Right renal cortex interstitium (tissue), 3 donors: ENCODE results near the gene OCRL. TPM values are rescaled to one million over a fixed set of nuclear protein-coding genes. Genes with fewer than 3 reads are reported as not detected.
A peak's percentile ranks its signal among the peaks of the same experiment; 100 is the strongest.

Source experiments
- DNase-seq, 3 donors: peaks; one replicate each; pipeline ENCODE4 v3.0.0-alpha.2; 2013; ENCODE audit warnings: low read depth in 3 of 3, low spot score in 2 of 3
- polyA plus RNA-seq, 3 donors: library from polyadenylated mRNA; unstranded; fragments of 120-200 nt; gene quantifications; one replicate each; pipeline ENCODE4 v1.2.1, GENCODE V29; 2013; ENCODE audit not compliant: insufficient read length in 3 of 3

OCRL gene
- polyA plus RNA-seq: 10 to 100 TPM; 29.8 to 30.7 (median 30.4) TPM

- DNase-seq: peak in 2 of 3 donors; percentile 29 to 44
These were observed at the start of gene OCRL for GRCh38 chrX:129540068-129540653. Gene OCRL (plus strand): TSS chrX:129540259. CDS start chrX:129540440, 181 bp downstream.

GRCh38 chrX:129490330-129490729 lies 49.7 kb upstream of the OCRL start:
- DNase-seq: no peak

- DNase-seq: no peak
These were observed 46.4 kb upstream of the OCRL start for GRCh38 chrX:129493643-129494042.

- no peak for DNase-seq
These were observed 45.2 kb upstream of the OCRL start for GRCh38 chrX:129494887-129495286.

GRCh38 chrX:129495900-129496299 lies 44.2 kb upstream of the OCRL start:
- DNase-seq: no peak

GRCh38 chrX:129496625-129497024 lies 43.4 kb upstream of the OCRL start:
- no peak for DNase-seq

GRCh38 chrX:129497146-129497843 lies 42.8 kb upstream of the OCRL start:
- no peak for DNase-seq

- DNase-seq: no peak
These were observed 29.7 kb upstream of the OCRL start for GRCh38 chrX:129510331-129510730.

GRCh38 chrX:129511689-129512088 lies 28.4 kb upstream of the OCRL start:
- no peak for DNase-seq

- DNase-seq: no peak
These were observed 27.6 kb upstream of the OCRL start for GRCh38 chrX:129512409-129512808.

- DNase-seq: no peak
These were observed 23.7 kb upstream of the OCRL start for GRCh38 chrX:129516402-129516801.

- DNase-seq: no peak
These were observed 19.9 kb upstream of the OCRL start for GRCh38 chrX:129520151-129520550.

- DNase-seq: peak in 1 of 3 donors; percentile 41
These were observed 17.6 kb upstream of the OCRL start for GRCh38 chrX:129522184-129523078.

- DNase-seq: peak in 1 of 3 donors; percentile 44
These were observed 16.8 kb upstream of the OCRL start, which contains the start of gene SMARCA1 for GRCh38 chrX:129523079-129523911. Gene SMARCA1 (minus strand): TSS chrX:129523490. CDS start chrX:129523370, 120 bp downstream.

- no peak for DNase-seq
These were observed 15.7 kb upstream of the OCRL start for GRCh38 chrX:129524250-129524850.

- no peak for DNase-seq
These were observed 14.9 kb upstream of the OCRL start for GRCh38 chrX:129525162-129525561.

- DNase-seq: no peak
These were observed 14.2 kb upstream of the OCRL start for GRCh38 chrX:129525896-129526295.

- DNase-seq: no peak
These were observed 10.3 kb upstream of the OCRL start for GRCh38 chrX:129529685-129530281.

- no peak for DNase-seq
These were observed 9.6 kb upstream of the OCRL start for GRCh38 chrX:129530410-129530809.

GRCh38 chrX:129531132-129531531 lies 8.9 kb upstream of the OCRL start:
- no peak for DNase-seq
